Inferior parietal cortex (tissue), 1 donor: ENCODE results near the gene RPRML.
"Not testable (repeated sequence)": the region's sequence is repeated elsewhere in the genome, so short reads cannot be mapped to it uniquely, and the experiment has no call there.

Experiments used
- DNase-seq: peaks from one replicate; pipeline ENCODE4 v3.0.0-alpha.2; 2016; ENCODE audit errors: extremely low spot score

RPRML gene

DNA sequence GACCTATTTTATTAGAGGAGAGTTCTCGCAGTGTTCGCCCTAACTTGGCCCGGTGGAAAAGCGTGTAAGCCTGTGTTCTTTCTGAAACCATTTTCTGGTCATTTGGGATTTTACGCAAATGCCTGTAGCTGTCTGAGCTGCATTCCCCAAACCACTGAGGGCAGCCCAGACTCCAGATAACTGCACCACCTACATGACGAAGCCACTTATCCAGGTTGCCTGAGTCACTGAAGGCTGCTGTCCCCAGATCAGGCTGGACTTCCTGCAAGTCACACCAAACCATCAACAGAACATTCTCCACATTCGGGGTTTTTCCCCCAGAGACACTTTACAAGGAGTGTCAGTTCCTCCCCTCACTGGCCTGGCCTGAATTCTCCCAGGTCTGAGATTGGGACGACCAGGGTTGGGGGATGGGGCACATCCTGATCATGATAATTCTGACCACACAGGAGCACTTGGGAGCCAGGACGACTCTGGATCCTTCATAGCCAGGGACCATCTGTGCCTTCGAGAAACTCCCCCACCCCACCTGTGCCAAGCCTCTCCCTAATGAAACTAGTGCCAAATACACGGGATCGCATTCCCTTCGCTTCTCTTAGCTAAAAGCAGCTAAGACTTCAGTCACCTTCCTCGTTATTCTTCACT is 2.3 kb downstream of the RPRML start:
- no peak for DNase-seq

DNA sequence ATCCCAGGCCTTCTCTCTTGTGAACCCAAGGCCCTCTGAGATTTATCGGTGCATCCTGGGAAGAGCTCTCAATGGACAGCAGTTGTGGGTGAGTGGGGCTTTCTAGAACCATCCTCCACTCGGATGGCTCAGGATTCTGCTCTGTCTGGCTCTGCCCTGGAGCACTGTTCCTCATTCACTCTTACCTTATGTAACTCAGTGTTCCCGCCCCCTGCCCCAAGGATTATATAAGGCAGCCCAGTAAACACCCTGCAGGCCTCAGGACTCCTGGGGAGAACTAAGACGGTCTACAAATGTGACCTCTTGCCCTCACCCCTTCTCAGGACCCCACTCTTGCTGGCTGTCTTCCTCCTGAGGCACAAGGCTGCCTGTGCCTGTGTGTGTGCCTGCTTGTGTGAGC is 3.8 kb downstream of the RPRML start:
- DNase-seq, result no peak

DNA sequence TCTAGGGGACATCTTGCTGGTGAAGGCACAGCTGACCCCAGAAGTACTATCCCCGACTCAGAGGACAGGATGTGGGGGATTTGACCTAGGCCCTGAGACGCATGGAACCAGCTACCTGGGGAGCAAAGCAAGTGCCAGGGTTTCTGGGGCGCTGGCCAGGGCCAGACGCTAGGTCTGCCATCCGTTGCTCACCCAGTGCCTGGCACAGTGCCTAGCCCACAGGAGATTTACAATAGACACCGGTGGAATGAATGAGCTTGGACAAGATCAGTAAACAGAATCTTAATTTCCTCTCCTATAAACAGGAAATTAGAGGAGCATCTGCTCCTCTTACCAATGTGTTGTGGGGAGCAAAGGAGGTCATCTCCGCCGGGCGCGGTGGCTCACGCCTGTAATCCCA is 5.0 kb downstream of the RPRML start:
- DNase-seq, result no peak

DNA sequence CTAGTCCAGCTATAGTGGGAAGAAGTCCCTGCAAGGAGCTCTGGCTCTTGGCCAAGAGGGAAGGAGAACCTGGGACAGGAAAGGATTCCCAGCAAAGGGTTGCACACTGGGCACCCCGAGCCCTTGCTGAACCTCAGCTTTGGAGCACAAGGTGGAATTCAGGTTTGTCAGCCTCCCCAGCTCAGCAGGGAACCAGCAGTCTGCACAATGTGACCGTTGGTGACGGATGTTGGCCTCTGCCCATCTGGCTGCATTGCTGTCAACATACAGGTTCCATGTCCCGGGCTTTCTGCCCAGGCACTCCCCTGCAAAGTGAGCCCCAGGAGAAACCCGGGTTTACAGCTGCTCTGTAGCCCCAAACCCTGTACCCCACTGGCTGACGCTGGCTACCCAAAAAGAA is 6.7 kb downstream of the RPRML start:
- DNase-seq, result no peak

DNA sequence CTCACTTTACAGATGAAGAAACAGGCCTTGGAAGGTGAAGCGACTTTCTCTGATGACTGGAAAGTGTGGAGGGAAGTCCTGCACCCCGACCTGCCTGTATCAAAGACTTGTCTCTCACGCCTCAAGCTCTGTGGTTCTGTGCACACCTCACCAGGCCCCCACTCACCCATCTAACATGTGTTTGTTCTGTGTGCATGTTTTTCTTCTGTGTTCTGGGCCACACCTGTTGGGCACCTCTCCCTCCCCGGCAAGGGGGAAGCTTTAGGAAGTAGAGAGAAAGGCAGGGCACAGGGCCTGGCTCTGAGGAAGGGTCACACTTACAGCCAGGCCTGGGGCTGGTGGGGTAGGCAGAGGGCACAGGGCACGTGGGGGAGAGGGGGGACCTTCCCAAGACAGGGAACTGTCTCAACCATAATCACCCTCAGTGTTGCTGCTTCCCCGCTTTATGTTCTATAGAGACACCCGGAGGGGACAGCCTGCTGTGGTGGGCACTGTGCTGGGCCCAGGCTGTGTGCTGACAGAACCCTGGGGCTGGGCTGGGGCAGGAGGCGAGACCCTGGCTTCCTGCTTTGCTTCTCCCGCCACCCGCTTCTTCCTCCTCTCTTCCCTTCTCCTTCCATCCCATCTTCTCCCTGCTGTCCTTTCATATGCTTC is 7.3 kb downstream of the RPRML start:
- DNase-seq, result no peak

DNA sequence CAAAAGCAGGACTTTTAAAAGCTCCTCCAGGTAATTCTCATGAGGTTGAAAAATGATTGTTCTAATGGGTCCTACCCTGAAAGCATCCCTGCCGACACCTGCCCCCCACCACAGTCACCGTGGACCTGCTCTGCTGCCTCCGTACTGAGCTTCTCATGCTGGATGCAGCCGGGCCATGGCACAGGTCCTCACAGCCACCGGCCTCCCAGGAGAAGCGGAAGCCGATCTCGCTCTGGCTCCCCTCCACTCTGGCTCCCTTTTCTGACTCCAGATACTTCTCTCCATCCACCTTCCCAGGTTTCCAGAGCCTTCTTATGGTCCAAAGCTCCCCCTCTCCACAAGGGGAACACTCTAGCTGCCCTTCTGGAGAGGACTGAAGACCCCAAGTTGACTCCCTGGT is 10.2 kb downstream of the RPRML start:
- no peak for DNase-seq

DNA sequence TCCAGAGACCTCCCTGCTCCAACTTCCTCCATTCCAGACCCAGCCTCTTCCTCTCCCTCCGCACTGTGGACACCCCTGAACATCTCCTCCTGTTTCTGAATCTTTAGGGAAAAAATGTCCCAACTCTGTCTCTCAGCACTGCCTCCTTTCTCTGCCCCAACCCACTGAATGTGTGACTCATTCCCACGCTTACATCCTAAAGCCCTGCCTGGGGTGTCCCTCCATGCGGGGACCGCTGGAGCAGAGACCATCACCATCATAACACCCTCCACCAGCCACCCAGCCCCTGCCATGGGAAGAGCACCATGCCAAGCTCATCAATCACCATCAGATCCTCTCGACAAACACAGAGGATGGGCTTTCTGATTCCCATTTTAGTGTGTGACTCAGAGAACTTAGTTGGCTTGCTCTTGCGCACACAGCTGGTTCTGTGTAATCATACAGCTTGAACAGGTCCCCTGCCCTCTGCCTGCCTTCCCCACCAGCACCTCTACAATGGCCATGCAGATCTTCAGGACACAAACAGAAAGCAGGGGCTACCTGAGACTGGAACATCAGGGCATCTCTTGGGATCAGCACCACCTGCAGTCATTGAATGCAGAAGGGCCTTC is 10.7 kb downstream of the RPRML start:
- DNase-seq, result no peak

DNA sequence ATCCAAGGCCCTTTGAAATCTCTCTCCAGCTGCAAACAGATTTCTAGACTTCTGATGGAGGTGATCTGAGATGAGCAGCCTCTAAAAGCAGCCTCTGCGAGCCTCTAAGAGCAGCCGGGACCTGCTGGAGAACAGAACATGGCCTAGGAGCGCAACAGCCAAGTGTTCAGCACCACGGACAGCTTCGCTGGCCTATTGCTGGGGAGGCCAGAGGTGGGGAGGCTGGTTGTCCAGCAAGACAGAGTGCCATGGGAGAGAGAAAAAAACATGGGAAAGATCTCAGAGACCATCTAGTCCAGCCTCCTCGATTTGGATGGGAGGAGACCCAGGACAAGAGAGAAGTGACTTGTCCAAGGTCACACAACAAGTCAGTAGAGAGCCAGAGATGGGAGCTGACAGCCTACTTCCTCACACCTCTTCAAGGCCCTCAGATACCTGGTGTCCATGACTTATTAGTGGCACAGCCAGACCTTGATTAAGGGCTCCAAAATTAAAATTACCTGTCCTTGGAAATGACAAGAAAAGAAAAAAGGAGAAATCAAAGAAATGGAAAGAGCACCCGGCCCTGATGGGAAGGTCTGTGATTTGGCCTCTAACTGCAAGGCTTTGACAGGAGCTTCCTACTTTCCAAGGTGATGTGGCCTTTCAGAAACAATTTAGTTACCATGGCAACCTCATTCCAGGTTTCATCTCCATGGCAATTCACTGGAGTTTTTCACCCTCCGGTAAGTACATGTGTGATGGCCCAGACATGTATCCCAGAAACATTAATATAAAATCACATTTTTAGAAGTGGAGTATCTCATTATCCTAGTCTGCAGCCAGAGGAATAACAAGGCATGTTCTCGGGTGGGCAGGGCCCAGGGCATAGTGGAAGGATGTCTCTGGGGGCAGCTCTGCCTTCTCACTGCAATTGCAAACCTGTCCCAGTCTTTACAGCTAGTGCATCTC is 14.5 kb downstream of the RPRML start:
- DNase-seq, result no peak

DNA sequence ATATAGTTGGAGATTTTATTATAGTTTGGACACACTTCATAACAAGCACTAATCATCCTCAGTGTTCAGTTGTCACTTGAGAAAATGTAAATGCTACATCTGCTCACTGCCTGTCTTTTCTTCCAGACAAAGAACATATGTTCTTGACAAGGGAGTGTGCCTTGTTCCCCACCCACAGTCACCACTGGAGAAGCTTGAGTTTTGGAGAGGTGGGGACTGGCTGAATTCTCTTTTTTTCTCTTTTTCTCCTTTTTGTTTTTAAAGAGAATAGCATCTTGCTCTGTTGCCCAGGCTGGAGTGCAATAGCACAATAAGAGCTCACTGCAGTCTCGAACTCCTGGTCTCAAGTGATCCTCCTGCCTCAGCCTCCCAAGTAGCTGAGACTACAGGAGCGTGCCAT is 15.5 kb downstream of the RPRML start:
- DNase-seq, result no peak

DNA sequence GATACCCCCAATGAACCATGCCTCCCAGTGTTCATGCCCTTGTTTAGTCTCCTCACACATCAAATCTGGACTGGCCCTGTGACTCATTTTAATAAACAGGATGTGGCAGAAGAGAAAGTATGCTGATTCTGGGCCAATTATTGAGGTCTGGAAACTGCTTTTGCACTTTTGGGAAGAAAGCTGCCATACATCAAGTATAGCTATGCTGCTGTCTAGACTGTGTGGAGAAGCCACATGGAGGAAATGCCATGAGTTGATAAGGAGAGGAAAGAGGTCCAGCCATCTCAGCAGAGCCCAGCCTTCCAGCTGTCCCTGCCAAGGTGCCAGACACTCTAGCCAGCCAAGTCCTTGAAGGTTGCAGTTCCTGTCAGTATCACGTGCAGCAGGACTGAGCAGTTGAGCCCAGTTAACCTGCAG is 16.7 kb downstream of the RPRML start:
- no peak for DNase-seq

DNA sequence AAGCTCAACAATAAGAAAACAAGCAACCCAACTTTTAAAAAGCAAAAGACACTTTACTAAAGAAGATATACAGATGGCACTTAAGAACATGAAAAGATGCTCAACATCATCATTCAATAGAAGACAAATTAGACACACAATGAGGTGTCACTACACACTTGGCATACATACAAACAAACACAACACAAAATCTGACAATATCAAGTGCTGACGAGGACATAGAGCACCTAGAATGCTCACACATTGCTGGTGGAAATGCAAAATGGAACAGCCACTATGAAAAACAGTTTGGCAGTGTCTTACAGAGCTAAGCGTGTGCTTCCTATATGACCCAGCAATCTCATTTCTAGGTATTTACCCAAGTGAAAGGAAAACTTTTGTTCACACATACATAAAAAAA is 18.9 kb downstream of the RPRML start:
- no peak for DNase-seq

DNA sequence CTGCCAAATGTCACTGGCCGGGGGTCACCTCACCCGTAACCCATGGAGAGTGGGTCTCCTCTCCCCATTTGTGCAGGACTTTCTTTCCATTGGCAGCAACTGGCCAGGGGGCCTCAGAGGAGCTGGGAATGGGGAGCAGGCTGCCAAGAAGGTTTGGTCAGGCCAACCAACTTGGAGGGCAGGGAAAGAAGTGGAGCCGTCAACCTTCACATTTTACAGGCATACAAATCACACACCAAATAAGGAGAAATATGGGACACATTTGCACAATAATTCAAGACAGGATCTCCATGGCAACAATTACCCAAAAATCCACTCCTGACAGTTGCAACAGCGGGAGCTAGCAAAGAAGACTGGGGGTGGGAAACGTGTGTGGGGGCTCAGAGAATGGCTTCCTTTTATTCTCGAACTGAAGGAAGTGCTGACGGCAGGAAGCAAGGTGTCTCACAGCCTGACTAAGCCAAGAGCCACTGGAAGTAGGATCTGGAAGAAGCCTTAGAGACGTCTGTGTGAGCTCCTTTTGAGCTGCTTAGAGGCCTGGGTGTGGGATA is 20.9 kb downstream of the RPRML start:
- no peak for DNase-seq

DNA sequence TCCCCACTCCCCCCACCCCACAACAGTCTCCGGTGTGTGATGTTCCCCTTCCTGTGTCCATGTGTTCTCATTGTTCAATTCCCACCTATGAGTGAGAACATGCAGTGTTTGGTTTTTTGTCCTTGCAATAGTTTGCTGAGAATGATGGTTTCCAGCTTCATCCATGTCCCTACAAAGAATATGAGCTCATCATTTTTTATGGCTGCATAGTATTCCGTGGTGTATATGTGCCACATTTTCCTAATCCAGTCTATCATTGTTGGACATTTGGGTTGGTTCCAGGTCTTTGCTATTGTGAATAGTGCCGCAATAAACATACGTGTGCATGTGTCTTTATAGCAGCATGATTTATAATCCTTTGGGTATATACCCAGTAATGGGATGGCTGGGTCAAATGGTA is 25.9 kb downstream of the RPRML start:
- DNase-seq, result not testable (repeated sequence)

DNA sequence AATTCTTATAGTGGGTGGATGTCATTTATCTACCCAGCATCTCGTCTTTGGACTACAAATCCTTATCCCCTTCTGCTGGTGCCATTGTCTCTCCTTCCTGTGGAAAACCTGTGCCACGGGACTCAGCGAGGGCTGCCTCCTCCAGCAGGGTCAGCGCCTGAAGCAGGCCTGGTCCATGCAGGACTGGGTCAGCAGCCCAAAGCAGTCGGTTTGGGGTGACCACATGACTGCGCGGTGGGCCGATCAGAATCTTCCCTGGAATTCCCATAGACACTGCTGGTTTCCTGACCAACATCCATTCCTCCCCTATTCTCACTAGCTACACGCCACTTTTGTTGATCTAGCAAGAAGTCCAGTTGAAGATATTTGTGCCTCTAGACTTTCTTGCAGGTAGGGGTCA is 26.9 kb downstream of the RPRML start:
- no peak for DNase-seq

DNA sequence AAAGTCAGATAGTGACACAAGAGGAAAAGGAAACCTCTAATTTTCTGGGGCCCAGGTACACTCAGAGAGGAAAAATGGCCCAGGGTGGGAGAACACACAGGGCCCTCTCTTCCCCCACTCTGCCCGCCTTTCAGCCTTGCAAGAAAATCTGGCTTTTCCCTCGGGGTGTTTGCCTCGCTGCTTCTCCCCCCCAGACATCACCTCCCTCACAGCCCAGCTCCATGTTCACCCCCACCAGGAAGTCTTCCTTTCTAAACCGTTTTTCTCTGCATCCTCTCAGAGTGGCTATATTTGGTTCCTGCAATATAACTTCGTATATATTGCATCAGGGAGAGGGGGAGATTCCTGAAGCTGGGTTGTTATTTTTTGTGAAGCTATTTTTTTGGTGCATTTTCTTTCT is 27.3 kb downstream of the RPRML start:
- DNase-seq, result no peak

DNA sequence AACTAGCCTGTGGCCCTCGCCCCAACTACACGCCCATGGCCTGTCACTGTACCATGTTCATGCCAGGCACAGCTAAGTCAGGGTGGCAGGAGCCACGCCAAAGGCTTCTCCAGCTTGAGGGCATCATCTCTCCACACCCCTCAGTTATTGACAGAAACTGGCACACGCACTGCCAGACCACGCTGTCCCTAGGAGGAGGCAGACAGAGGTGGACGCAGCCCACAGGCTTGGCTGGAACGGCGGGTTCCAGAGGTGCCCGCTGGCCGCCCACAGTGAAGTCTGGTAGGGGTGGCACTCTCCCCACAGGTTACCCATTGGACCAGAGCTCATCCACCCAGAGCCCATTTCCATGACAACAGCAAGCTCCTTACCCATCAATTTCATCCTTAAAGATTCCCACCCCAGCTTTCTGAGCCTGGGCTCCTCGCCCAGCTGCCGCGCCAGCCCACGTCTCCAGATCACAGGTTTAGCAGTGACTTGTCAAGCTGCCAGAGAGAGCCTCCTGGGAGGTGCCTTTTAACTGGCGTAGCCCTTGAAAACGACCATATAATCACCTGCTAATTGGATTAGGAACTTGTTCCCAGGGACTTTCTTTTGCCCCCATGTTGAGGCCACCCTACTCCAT is 27.9 kb downstream of the RPRML start:
- DNase-seq, result peak; percentile 69

DNA sequence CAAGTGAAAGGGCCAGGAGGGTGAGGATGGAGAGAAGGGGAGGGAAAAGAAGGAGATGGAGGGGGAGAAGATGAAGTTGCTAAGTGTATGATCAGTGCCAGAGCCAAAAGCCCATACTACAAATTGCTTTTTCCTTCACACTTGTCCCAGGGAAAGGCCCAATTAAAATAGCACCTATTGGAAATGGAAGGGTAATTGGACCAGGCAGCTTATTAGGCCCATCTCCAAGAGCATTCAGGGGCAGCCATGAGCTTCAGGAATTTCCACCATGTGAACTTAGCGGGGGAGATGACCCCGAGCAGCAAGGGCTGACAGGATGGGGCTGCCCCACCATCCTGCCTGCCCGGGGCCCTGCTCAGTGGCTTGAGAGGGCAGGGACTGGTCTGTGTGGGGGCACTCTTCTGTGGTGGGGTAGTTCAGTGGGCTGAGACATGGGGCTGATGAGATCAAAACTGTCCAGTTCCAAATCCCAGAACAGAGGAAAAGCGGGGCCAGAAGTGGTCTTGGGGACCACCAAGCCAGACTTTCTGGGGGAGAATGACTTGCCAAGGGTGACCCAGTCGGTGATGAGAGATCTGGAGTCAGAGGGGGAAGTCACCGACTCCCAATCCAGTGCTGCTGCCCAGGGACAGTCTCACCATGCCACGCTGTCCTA is 28.6 kb downstream of the RPRML start:
- DNase-seq, result no peak

DNA sequence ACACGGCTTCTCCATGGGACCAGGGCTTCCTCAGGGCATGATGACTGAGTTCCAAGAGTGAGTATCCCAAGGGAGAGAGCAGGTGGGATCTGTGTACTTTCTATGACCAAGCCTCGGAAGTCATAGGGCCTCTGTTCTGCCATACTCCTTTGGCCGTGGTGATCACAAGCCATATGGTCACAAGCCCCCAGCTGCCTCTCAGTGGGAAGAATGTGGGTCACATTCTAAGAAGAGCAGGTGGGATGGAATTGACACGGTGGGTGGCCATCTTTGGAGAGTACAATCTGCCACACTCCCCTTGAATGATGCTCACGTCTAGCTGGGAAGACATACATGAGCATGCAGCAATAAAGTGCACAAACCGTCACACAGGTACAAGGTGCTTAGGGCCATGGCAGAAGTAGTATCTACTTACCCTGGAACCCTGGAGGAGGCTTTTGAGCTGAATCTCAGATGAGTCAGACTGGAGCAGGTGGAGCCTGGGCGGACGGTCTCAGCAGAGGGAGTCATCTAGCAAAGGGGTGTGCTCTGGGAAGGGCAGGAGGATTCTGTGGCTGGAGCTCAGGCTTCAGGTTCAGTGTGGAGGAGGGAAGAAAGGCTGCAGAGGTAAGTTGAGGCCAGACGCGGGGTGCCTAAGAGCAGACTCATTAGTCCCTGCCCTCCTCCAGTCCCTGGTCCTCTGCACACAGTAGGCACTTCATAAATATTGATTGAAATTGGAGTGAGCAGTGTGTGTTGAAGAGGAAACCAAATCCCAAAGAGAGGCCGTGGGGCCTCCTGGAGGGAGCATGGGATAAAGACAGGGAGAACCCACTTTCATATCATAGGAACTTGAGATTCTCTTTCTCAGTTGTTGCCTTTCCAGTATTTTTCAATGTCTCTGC is 29.5 kb downstream of the RPRML start:
- DNase-seq, result no peak

DNA sequence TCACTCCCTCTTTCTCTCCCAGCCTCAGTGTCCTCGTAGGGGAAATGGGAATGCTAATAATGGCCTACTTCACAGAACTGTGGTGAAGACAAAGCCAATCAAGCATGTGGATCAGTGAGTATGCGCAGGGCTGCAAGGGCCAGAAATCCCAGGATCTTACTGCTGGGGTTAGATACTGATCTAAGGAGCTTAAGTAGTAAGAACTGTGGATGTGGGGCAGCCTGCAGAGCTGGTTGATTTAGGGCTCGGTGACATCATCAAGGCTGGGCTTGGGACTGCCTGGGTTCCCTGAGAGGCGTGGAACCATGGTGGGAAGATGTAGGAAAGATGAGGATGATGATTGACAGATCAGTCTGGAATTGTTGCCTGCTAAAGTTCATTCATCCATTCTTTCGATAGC is 30.5 kb downstream of the RPRML start:
- no peak for DNase-seq

DNA sequence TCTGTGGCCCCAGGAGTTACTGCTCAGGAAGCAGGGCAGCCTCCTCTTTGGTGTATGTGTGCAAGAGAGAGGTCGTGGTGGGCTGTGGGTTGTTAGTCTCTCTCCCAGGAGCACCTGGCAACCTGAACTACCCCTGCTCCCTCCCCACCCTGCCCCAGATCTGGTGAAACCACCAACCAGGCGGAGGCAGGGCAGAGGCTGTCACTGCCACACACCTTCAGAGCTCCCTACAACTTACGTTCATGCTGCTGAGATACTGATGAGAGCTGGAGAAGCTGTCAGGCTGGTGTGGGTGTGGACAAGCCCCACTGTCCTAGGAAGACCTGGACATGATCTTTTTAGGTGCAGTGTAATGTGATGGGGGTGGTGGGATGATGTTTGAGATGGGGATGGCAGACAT is 31.8 kb downstream of the RPRML start:
- no peak for DNase-seq
